Measurements from ENCODE around the gene ANKS1A.

Gene ANKS1A

GRCh38 chr6:35078226-35078850 is 189.3 kb downstream of the ANKS1A start:
- no peak overlapping the region for H3K4me3 ChIP-seq (ENCODE audit: low read length, poor library complexity, severe bottlenecking)
- H3K36me3 ChIP-seq (ENCODE audit: insufficient read depth, low read length) = peaks cover 31% of the 10 kb centered on the region; the same call in 1 of the 2 replicates
- H4K20me1 ChIP-seq (ENCODE audit: insufficient read depth, low read length, poor library complexity, severe bottlenecking) = no peaks in the 10 kb centered on the region
- no peaks in the 10 kb centered on the region for H3K9me2 ChIP-seq (replicated peaks; ENCODE audit: low read depth, low read length)
- H3K27me3 ChIP-seq (ENCODE audit: insufficient read depth, low read length, poor library complexity, severe bottlenecking) = no peaks in the 10 kb centered on the region
- H3F3A ChIP-seq (ENCODE audit: low read depth) = no peaks in the 10 kb centered on the region
- peaks cover 10% of the 10 kb centered on the region for H3K4me1 ChIP-seq (ENCODE audit: insufficient read depth, low read length, poor library complexity, severe bottlenecking)
- TF ChIP-seq CTCF (conservative IDR thresholded peaks at IDR 0.05; ENCODE audit: low read length) = no peak
- H3K4me2 ChIP-seq (ENCODE audit: low read depth, low read length, poor library complexity, severe bottlenecking) = no peak overlapping the region
- no peaks in the 10 kb centered on the region for H3K79me2 ChIP-seq (ENCODE audit: insufficient read depth, low read length)
- no peak overlapping the region for H2AFZ ChIP-seq (ENCODE audit: low read length)
- H3K9me3 ChIP-seq (ENCODE audit: insufficient read depth, low read depth, low read length) = no peaks in the 10 kb centered on the region
- no peak overlapping the region for H3K9ac ChIP-seq (ENCODE audit: low read depth, low read length, poor library complexity, severe bottlenecking)

- Histone ChIP-seq H3K27me3 (ENCODE audit: insufficient read depth, low read length, poor library complexity, severe bottlenecking) (no peaks in the 10 kb centered on the region), H3K9me3 (ENCODE audit: insufficient read depth, low read depth, low read length) (no peaks in the 10 kb centered on the region), H3K4me1 (ENCODE audit: insufficient read depth, low read length, poor library complexity, severe bottlenecking) (peaks cover 10% of the 10 kb centered on the region), H2AFZ (ENCODE audit: low read length) (no peak overlapping the region), H3K4me3 (ENCODE audit: low read length, poor library complexity, severe bottlenecking) (no peak overlapping the region), H3K4me2 (ENCODE audit: low read depth, low read length, poor library complexity, severe bottlenecking) (no peak overlapping the region), H3F3A (ENCODE audit: low read depth) (no peaks in the 10 kb centered on the region), H3K9me2 (replicated peaks; ENCODE audit: low read depth, low read length) (no peaks in the 10 kb centered on the region), H4K20me1 (ENCODE audit: insufficient read depth, low read length, poor library complexity, severe bottlenecking) (no peaks in the 10 kb centered on the region), H3K9ac (ENCODE audit: low read depth, low read length, poor library complexity, severe bottlenecking) (no peak overlapping the region), H3K36me3 (ENCODE audit: insufficient read depth, low read length) (peaks cover 33% of the 10 kb centered on the region; the same call in 1 of the 2 replicates), H3K79me2 (ENCODE audit: insufficient read depth, low read length) (no peaks in the 10 kb centered on the region)
- TF ChIP-seq EZH2phosphoT487 (IDR thresholded peaks at IDR 0.05; ENCODE audit: borderline replicate concordance) (no peak), CTCF (conservative IDR thresholded peaks at IDR 0.05; ENCODE audit: low read length) (no peak)
Measured at GRCh38 chr6:35078896-35079295, 189.8 kb downstream of the ANKS1A start.

- peaks cover 33% of the 10 kb centered on the region; the same call in 1 of the 2 replicates for H3K36me3 ChIP-seq (ENCODE audit: insufficient read depth, low read length)
- H2AFZ ChIP-seq (ENCODE audit: low read length) = no peak overlapping the region
- H3K79me2 ChIP-seq (ENCODE audit: insufficient read depth, low read length) = no peaks in the 10 kb centered on the region
- no peaks in the 10 kb centered on the region for H3K9me2 ChIP-seq (replicated peaks; ENCODE audit: low read depth, low read length)
- H3K9me3 ChIP-seq (ENCODE audit: insufficient read depth, low read depth, low read length) = no peaks in the 10 kb centered on the region
- H3F3A ChIP-seq (ENCODE audit: low read depth) = no peaks in the 10 kb centered on the region
- no peak for TF ChIP-seq CTCF (conservative IDR thresholded peaks at IDR 0.05; ENCODE audit: low read length)
- TF ChIP-seq EZH2phosphoT487 (IDR thresholded peaks at IDR 0.05; ENCODE audit: borderline replicate concordance) = no peak
- no peaks in the 10 kb centered on the region for H3K27me3 ChIP-seq (ENCODE audit: insufficient read depth, low read length, poor library complexity, severe bottlenecking)
- H3K4me2 ChIP-seq (ENCODE audit: low read depth, low read length, poor library complexity, severe bottlenecking) = no peak overlapping the region
- H3K4me1 ChIP-seq (ENCODE audit: insufficient read depth, low read length, poor library complexity, severe bottlenecking) = peaks cover 10% of the 10 kb centered on the region
- no peaks in the 10 kb centered on the region for H4K20me1 ChIP-seq (ENCODE audit: insufficient read depth, low read length, poor library complexity, severe bottlenecking)
- no peak overlapping the region for H3K4me3 ChIP-seq (ENCODE audit: low read length, poor library complexity, severe bottlenecking)
- H3K9ac ChIP-seq (ENCODE audit: low read depth, low read length, poor library complexity, severe bottlenecking) = no peak overlapping the region
Measured at GRCh38 chr6:35079311-35080000, 190.4 kb downstream of the ANKS1A start.

Measured in Loucy (cell line).